Naive thymus-derived CD4-positive, alpha-beta T cell (primary cell): ENCODE measurements around the gene OSBPL10. TPM values are rescaled to one million over a fixed set of nuclear protein-coding genes. Genes with fewer than 3 reads are reported as not detected.
A peak's percentile ranks its signal among the peaks of the same experiment; 100 is the strongest.

ENCODE experiments used
- ATAC-seq: fragments of 150-1000 bp; cut with Tn5 transposase; 2 replicates; pipeline ENCODE4 v1.10.0; 2021; ENCODE audit warnings: mild to moderate bottlenecking, moderate library complexity
- CTCF ChIA-PET: fragments of 350-600 bp; sonication (Branson Sonifier 250); formaldehyde crosslinking; loops from one replicate; lab custom pipeline; 2021; ENCODE audit warnings: antibody characterized with exemption; lab: Charles Lee
- POLR2A ChIA-PET: fragments of 350-600 bp; sonication (Branson Sonifier 250); formaldehyde crosslinking; loops from one replicate; lab custom pipeline; 2021; ENCODE audit warnings: antibody characterized with exemption, inconsistent platforms; lab: Charles Lee
- DNase-seq, 9 donors: peaks; one replicate each; pipeline versions ENCODE4 v3.0.0 to v3.0.0-alpha.2; 2020 to 2022; ENCODE audit warnings: mixed read lengths in 1 of 9
- H3K27ac ChIP-seq: one replicate; pipeline ENCODE4 v1.7.0; 2013; ENCODE audit warnings: mild to moderate bottlenecking, low read depth, low read length, moderate library complexity
- H3K27me3 ChIP-seq, 2 donors: one replicate each; pipeline ENCODE4 v1.7.0; 2013; ENCODE audit warnings: low read length in 2 of 2, mild to moderate bottlenecking in 2 of 2, moderate library complexity in 2 of 2; ENCODE audit not compliant: control insufficient read depth in 2 of 2, insufficient read depth in 2 of 2
- H3K36me3 ChIP-seq, 3 experiments: 1 replicate in 2 of 3; 2 replicates in 1 of 3; pipeline ENCODE4 v1.7.0; 2013; ENCODE audit warnings: low read length in 3 of 3, mild to moderate bottlenecking in 3 of 3, moderate library complexity in 1 of 3; ENCODE audit not compliant: insufficient read depth in 3 of 3, control insufficient read depth in 2 of 3
- H3K4me1 ChIP-seq, 2 donors: one replicate each; pipeline ENCODE4 v1.7.0; 2013; ENCODE audit warnings: low read length in 2 of 2, mild to moderate bottlenecking in 2 of 2, moderate library complexity in 1 of 2; ENCODE audit not compliant: control insufficient read depth in 2 of 2, insufficient read depth in 2 of 2
- H3K4me3 ChIP-seq: 2 replicates; pipeline ENCODE4 v1.7.0; 2013; ENCODE audit warnings: mild to moderate bottlenecking, low read length
- H3K9me3 ChIP-seq, 3 experiments: 1 replicate in 2 of 3; 2 replicates in 1 of 3; pipeline ENCODE4 v1.7.0; 2013; ENCODE audit warnings: low read length in 3 of 3; ENCODE audit not compliant: control insufficient read depth in 2 of 3
- H3K27ac Mint-ChIP-seq, 9 donors: one replicate each; pipeline ENCODE4 v1.8.0; 2020 to 2022; ENCODE audit warnings: mixed read lengths in 9 of 9, mild to moderate bottlenecking in 8 of 9, moderate library complexity in 5 of 9, inconsistent platforms in 2 of 9
- H3K27me3 Mint-ChIP-seq, 5 donors: one replicate each; pipeline ENCODE4 v1.8.0; 2021 to 2022; ENCODE audit warnings: mixed read lengths in 5 of 5, mild to moderate bottlenecking in 1 of 5
- H3K36me3 Mint-ChIP-seq, 5 donors: one replicate each; pipeline ENCODE4 v1.8.0; 2020 to 2022; ENCODE audit warnings: mixed read lengths in 5 of 5, mild to moderate bottlenecking in 3 of 5, inconsistent platforms in 1 of 5
- H3K4me1 Mint-ChIP-seq, 7 donors: one replicate each; pipeline ENCODE4 v1.8.0; 2020 to 2022; ENCODE audit warnings: mixed read lengths in 7 of 7, mild to moderate bottlenecking in 3 of 7, inconsistent platforms in 1 of 7
- H3K4me3 Mint-ChIP-seq, 10 donors: one replicate each; pipeline ENCODE4 v1.8.0; 2020 to 2022; ENCODE audit warnings: mild to moderate bottlenecking in 10 of 10, mixed read lengths in 10 of 10, moderate library complexity in 6 of 10, inconsistent platforms in 2 of 10
- H3K9me3 Mint-ChIP-seq, 11 donors: one replicate each; pipeline ENCODE4 v1.8.0; 2020 to 2022; ENCODE audit warnings: mixed read lengths in 11 of 11, mild to moderate bottlenecking in 4 of 11, inconsistent platforms in 1 of 11, moderate library complexity in 1 of 11
- intact Hi-C, 2 donors: fragments of 100-400 bp; cut with micrococcal nuclease; formaldehyde crosslinking; loops; one replicate each; pipeline ENCODE4 v1.15.1; 2023
- polyA plus RNA-seq, 2 donors: library from polyadenylated mRNA; unstranded; fragments of 300-500 nt; fragmentation: Illumina TruSeq; gene quantifications; one replicate each; pipeline ENCODE4 v1.2.3, GENCODE V29; 2021
- total RNA-seq, 6 experiments: library from RNA in 5 of 6; stranded (reverse) in 5 of 6; gene quantifications; 1 replicate in 5 of 6; 2 replicates in 1 of 6; pipeline ENCODE4 v1.2.3 and lab custom pipeline; 2021 to 2026

OSBPL10 gene
- total and polyA plus RNA-seq, 7 experiments from 2014 or later, result 0.15 to 6.8 (median 0.59) TPM

DNA sequence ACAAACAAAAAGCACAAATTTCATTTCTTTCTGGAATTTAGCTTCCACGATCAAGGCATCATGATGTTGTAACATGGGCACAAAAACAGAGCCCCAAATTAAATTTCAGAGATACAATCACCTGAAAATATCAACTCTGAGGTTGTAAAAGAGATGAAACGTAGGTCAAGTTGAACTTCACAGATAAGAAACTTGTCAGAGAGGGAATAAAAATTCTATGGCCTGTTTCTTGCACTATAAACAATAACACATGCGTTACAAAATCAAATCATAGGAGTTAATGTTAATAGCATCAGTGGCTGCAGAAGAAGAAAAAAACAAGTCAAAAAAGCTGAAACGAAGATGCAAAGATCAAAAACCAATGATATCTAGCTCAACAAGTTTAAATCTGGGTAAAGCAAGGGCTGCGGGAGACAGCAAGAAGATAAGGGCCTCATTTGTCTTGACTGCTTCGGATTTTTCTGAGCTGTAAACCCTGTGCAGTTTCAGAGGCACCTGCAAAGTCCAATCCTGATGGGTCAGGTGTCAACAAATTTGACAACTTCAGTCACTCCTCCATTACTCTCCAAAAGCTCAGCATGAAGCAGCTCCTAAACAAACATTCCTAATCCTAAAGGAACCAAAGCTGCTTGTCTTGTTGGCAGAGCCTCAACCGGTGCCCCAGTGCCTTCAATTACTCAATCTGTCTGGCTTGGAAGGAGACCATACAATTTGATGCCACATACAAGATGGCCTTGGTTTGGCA, 228.6 kb downstream of the OSBPL10 start:
- peaks cover 0 to 10% (median 0%) of the 10 kb centered on the region in 5 donors for H3K36me3 Mint-ChIP-seq
- intact Hi-C loops, result no loop called here
- H3K27ac Mint-ChIP-seq, result no peak overlapping the region
- Histone ChIP-seq H3K4me3 (no peak overlapping the region), H3K36me3 (no peaks in the 10 kb centered on the region), H3K27ac (no peak overlapping the region), H3K27me3 (no peaks in the 10 kb centered on the region), H3K4me1 (peaks cover 0 to 4% of the 10 kb centered on the region in 2 donors), H3K9me3 (no peaks in the 10 kb centered on the region)
- ATAC-seq (no peak), DNase-seq (no peak)
- no peaks in the 10 kb centered on the region for H3K9me3 Mint-ChIP-seq
- peaks cover 7 to 40% (median 14%) of the 10 kb centered on the region in 7 donors for H3K4me1 Mint-ChIP-seq
- CTCF ChIA-PET, result no interaction called here
- POLR2A ChIA-PET, result no interaction called here
- H3K4me3 Mint-ChIP-seq, result no peak overlapping the region
- peaks cover 0 to 3% (median 0%) of the 10 kb centered on the region in 5 donors for H3K27me3 Mint-ChIP-seq

- Histone ChIP-seq H3K4me1 (peaks cover 0 to 2% of the 10 kb centered on the region in 2 donors), H3K9me3 (no peaks in the 10 kb centered on the region), H3K4me3 (no peak overlapping the region), H3K27ac (no peak overlapping the region), H3K27me3 (no peaks in the 10 kb centered on the region), H3K36me3 (no peaks in the 10 kb centered on the region)
- no peak for ATAC-seq
- POLR2A ChIA-PET, result no interaction called here
- no peak overlapping the region for H3K4me3 Mint-ChIP-seq
- no peak for DNase-seq
- H3K4me1 Mint-ChIP-seq, result peaks cover 0 to 18% (median 3%) of the 10 kb centered on the region in 7 donors
- no peaks in the 10 kb centered on the region for H3K9me3 Mint-ChIP-seq
- H3K27me3 Mint-ChIP-seq, result peaks cover 0 to 3% (median 0%) of the 10 kb centered on the region in 5 donors
- intact Hi-C loops, result no loop called here
- peaks cover 0 to 10% (median 0%) of the 10 kb centered on the region in 5 donors for H3K36me3 Mint-ChIP-seq
- H3K27ac Mint-ChIP-seq, result no peak overlapping the region
- CTCF ChIA-PET, result no interaction called here
These were observed 230.7 kb downstream of the OSBPL10 start for GRCh38 chr3:31750341-31750740.

DNA sequence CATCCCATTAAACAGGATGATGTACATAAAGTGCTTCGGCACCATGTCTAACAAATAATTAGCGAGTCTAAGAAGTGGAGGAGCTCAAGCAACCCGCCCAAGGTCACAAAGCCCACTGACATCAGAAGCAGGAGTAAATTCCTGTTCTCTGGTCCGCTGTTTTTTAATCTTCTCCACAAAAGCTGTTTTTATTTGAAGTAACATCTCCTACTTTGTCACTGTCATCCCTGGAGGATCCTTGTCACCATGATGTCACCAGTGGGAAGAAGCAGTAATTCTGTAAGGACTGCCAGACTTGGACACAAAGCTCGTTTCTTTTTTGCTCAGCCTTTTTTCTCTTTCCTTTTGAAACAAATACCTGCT, 232.1 kb downstream of the OSBPL10 start:
- Histone ChIP-seq H3K9me3 (no peaks in the 10 kb centered on the region), H3K4me1 (no peaks in the 10 kb centered on the region), H3K27ac (no peak overlapping the region), H3K36me3 (no peaks in the 10 kb centered on the region), H3K4me3 (no peak overlapping the region), H3K27me3 (no peaks in the 10 kb centered on the region)
- Mint-ChIP-seq H3K9me3 (no peaks in the 10 kb centered on the region), H3K4me3 (no peak overlapping the region), H3K4me1 (peaks cover 0 to 4% (median 0%) of the 10 kb centered on the region in 7 donors), H3K27me3 (peaks cover 0 to 3% (median 0%) of the 10 kb centered on the region in 5 donors), H3K27ac (no peak overlapping the region), H3K36me3 (peaks cover 0 to 5% (median 0%) of the 10 kb centered on the region in 5 donors)
- DNase-seq (no peak), ATAC-seq (no peak)
- ChIA-PET CTCF (interaction anchor here (0.7 kb wide), 1 partner anchor 980 kb away, joined by 3 read pairs; no protein-coding TSS in a partner anchor), POLR2A (no interaction called here)
- intact Hi-C loops, result no loop called here

DNA sequence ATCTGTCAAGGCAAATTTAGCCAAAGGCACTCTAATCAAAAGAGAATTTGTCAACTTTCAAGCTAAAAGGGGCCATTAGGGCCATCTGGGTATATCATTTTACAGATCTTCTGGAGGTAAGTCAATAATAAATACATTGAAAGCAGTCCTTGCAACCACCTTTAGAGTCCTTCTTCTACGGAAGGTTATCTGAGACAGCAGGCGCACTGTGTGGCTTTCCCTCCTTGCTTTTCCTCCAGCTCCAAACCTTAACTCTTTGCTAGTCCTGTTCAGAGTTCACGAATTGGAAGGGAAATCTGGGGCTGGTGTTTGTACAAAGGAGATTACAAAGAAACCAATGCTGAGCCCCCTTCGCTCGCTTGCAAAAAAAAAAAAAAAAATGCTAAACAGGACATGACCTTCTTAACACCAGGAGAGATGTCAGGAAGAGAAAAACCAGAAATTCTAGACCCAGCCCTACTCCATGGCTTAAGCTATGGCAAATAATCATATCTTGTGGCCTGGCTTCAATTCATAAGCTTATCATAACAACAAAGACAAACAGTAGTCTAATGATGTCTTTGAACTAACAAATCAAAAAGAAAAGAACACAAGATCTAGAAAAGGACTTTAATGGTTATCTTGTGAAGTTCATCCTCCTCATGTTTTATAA, 232.7 kb downstream of the OSBPL10 start:
- DNase-seq (no peak), ATAC-seq (no peak)
- Mint-ChIP-seq H3K4me3 (no peak overlapping the region), H3K36me3 (peaks cover 0 to 2% (median 0%) of the 10 kb centered on the region in 5 donors), H3K9me3 (no peaks in the 10 kb centered on the region), H3K4me1 (peaks cover 0 to 3% (median 0%) of the 10 kb centered on the region in 7 donors), H3K27me3 (peaks cover 0 to 3% (median 0%) of the 10 kb centered on the region in 5 donors), H3K27ac (no peak overlapping the region)
- Histone ChIP-seq H3K4me3 (no peak overlapping the region), H3K4me1 (no peaks in the 10 kb centered on the region), H3K27ac (no peak overlapping the region), H3K9me3 (no peaks in the 10 kb centered on the region), H3K36me3 (no peaks in the 10 kb centered on the region), H3K27me3 (no peaks in the 10 kb centered on the region)
- ChIA-PET CTCF (interaction anchor here (0.5 to 0.7 kb wide), 2 partner anchors 407 to 980 kb away, joined by 3 read pairs; no protein-coding TSS in a partner anchor), POLR2A (no interaction called here)
- intact Hi-C loops, result no loop called here

DNA sequence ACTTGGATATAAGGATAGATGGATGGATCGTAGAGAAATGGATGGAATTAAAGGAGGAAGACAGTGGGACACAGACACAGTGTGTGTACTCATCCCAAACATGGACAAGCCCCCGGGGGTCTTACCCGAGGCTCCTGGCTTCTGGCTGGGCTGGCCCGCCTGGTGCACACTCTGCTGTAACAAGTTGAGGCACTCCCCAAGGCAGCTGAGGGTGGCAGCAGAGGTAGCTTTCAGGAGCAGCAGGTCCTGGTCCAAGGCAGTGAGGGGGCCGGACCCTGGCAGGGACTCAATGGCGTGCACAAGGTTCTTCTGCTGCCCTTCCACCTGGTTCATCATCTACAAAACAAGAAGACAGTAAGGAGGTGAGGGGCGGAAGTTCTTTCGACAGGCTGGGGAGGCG, 233.3 kb downstream of the OSBPL10 start:
- no peaks in the 10 kb centered on the region for H3K36me3 ChIP-seq
- peak overlapping the region in 1 of 9 donors; percentile 9 for H3K27ac Mint-ChIP-seq

GRCh38 chr3:31744913-31745312, 236.1 kb downstream of the OSBPL10 start:
- Histone ChIP-seq H3K4me1 (no peaks in the 10 kb centered on the region), H3K9me3 (no peaks in the 10 kb centered on the region), H3K27me3 (no peaks in the 10 kb centered on the region), H3K36me3 (no peaks in the 10 kb centered on the region), H3K27ac (no peak overlapping the region), H3K4me3 (no peak overlapping the region)
- Mint-ChIP-seq H3K27ac (no peak overlapping the region), H3K4me1 (peaks cover 0 to 3% (median 0%) of the 10 kb centered on the region in 7 donors), H3K27me3 (peaks cover 0 to 4% (median 0%) of the 10 kb centered on the region in 5 donors), H3K4me3 (no peak overlapping the region), H3K36me3 (peaks cover 0 to 3% (median 0%) of the 10 kb centered on the region in 5 donors), H3K9me3 (peaks cover 0 to 3% (median 0%) of the 10 kb centered on the region in 11 donors)
- POLR2A ChIA-PET, result no interaction called here
- ATAC-seq (no peak), DNase-seq (no peak)
- CTCF ChIA-PET, result no interaction called here
- intact Hi-C loops, result no loop called here

More for the DNA sequence above, 233.3 kb downstream of the OSBPL10 start:
- no peak overlapping the region for H3K27ac ChIP-seq
- intact Hi-C loops, result no loop called here
- H3K9me3 ChIP-seq, result no peaks in the 10 kb centered on the region
- DNase-seq, result no peak
- ATAC-seq, result no peak
- CTCF ChIA-PET, result no interaction called here
- POLR2A ChIA-PET, result no interaction called here
- no peaks in the 10 kb centered on the region for H3K4me1 ChIP-seq
- Mint-ChIP-seq H3K4me1 (peaks cover 0 to 3% (median 0%) of the 10 kb centered on the region in 7 donors), H3K4me3 (no peak overlapping the region), H3K27me3 (peaks cover 0 to 3% (median 0%) of the 10 kb centered on the region in 5 donors), H3K36me3 (peaks cover 0 to 2% (median 0%) of the 10 kb centered on the region in 5 donors), H3K9me3 (no peaks in the 10 kb centered on the region)
- H3K27me3 ChIP-seq, result no peaks in the 10 kb centered on the region
- H3K4me3 ChIP-seq, result no peak overlapping the region
